HEK293 (cell line): Measurements from ENCODE around the gene WWC1.

Experiments used
- CTCF ChIA-PET: fragments of 350-600 bp; formaldehyde crosslinking; extraction: SDS; loops from one replicate; lab custom pipeline; 2021; ENCODE audit warnings: antibody characterized with exemption; lab: Yijun Ruan, JAX
- POLR2A ChIA-PET: fragments of 300-600 bp; formaldehyde crosslinking; extraction: SDS; loops from one replicate; lab custom pipeline; 2020; ENCODE audit warnings: antibody characterized with exemption, inconsistent platforms; lab: Yijun Ruan, JAX
- H3K27ac ChIP-seq: fragments of 200-500 bp; sonication (Bioruptor generic); 2 replicates; pipeline ENCODE4 v1.5.1; 2014; ENCODE audit warnings: low read depth, low read length, control low read depth, inconsistent platforms; ENCODE audit errors: extremely low read depth
- H3K36me3 ChIP-seq, 2 experiments: fragments of 200-500 bp in 1 of 2; sonication (Bioruptor generic) in 1 of 2; 1 replicate in 1 of 2; 2 replicates in 1 of 2; pipeline ENCODE4 v1.5.1; 2014 to 2017; ENCODE audit warnings: inconsistent platforms in 2 of 2, low read length in 2 of 2; ENCODE audit not compliant: control insufficient read depth in 2 of 2, insufficient read depth in 1 of 2
- H3K4me1 ChIP-seq: fragments of 200-500 bp; sonication (Bioruptor generic); 2 replicates; pipeline ENCODE4 v1.5.1; 2014; ENCODE audit warnings: mild to moderate bottlenecking, low read length, inconsistent platforms; ENCODE audit not compliant: control insufficient read depth, insufficient read depth
- H3K4me3 ChIP-seq: 2 replicates; pipeline ENCODE4 v1.5.1; 2011; ENCODE audit warnings: low read depth, mild to moderate bottlenecking, control low read depth, low read length, moderate library complexity
- H3K9me3 ChIP-seq: fragments of 200-500 bp; sonication (Bioruptor generic); 2 replicates; pipeline ENCODE4 v1.5.1; 2014; ENCODE audit warnings: low read depth, low read length, inconsistent platforms; ENCODE audit not compliant: control insufficient read depth, insufficient read depth
- GLIS2 ChIP-seq: fragments of 450-650 bp; formaldehyde crosslinking; IDR thresholded peaks from 2 replicates; pipeline ENCODE4 v1.5.1; 2016; ENCODE audit warnings: missing biosample characterization, missing genetic modification characterization
- HOXD13 ChIP-seq: sonication (generic); formaldehyde crosslinking; IDR thresholded peaks from 2 replicates; pipeline ENCODE4 v1.8.0; 2022; ENCODE audit warnings: missing genetic modification reagents, borderline replicate concordance
- SP7 ChIP-seq: fragments of 450-650 bp; formaldehyde crosslinking; IDR thresholded peaks from 2 replicates; pipeline ENCODE4 v1.5.1; 2016; ENCODE audit warnings: missing biosample characterization, missing genetic modification characterization
- ZBTB7A ChIP-seq: fragments of 450-650 bp; formaldehyde crosslinking; IDR thresholded peaks from 2 replicates; pipeline ENCODE4 v1.5.1; 2016; ENCODE audit warnings: low read depth, missing biosample characterization, missing genetic modification characterization
- ZFP37 ChIP-seq: fragments of 450-650 bp; formaldehyde crosslinking; IDR thresholded peaks from 2 replicates; pipeline ENCODE4 v1.5.1; 2016; ENCODE audit warnings: missing biosample characterization, missing genetic modification characterization
- ZNF174 ChIP-seq: fragments of 450-650 bp; formaldehyde crosslinking; IDR thresholded peaks from 2 replicates; pipeline ENCODE4 v1.5.0; 2017; ENCODE audit warnings: missing biosample characterization, mild to moderate bottlenecking, missing genetic modification characterization
- ZNF214 ChIP-seq: fragments of 450-650 bp; formaldehyde crosslinking; IDR thresholded peaks from 2 replicates; pipeline ENCODE4 v1.5.1; 2017; ENCODE audit warnings: missing biosample characterization, mild to moderate bottlenecking, missing genetic modification characterization, borderline replicate concordance
- ZNF433 ChIP-seq: fragments of 450-650 bp; formaldehyde crosslinking; IDR thresholded peaks from 2 replicates; pipeline ENCODE4 v1.5.1; 2016; ENCODE audit warnings: missing biosample characterization, missing genetic modification characterization, low read depth
- ZNF530 ChIP-seq: fragments of 450-650 bp; formaldehyde crosslinking; IDR thresholded peaks from 2 replicates; pipeline ENCODE4 v1.5.1; 2016; ENCODE audit warnings: low read depth, missing biosample characterization, missing genetic modification characterization
- ZNF544 ChIP-seq: fragments of 450-650 bp; formaldehyde crosslinking; IDR thresholded peaks from 2 replicates; pipeline ENCODE4 v1.5.0; 2017; ENCODE audit warnings: missing biosample characterization, missing genetic modification characterization
- ZNF561 ChIP-seq: fragments of 450-650 bp; IDR thresholded peaks from 2 replicates; pipeline ENCODE4 v1.5.1; 2018; ENCODE audit warnings: missing biosample characterization, missing genetic modification characterization, borderline replicate concordance
- ZNF670 ChIP-seq: fragments of 450-650 bp; formaldehyde crosslinking; IDR thresholded peaks from 2 replicates; pipeline ENCODE4 v1.5.1; 2016; ENCODE audit warnings: missing biosample characterization, missing genetic modification characterization, low read depth
- ZNF792 ChIP-seq: fragments of 450-650 bp; formaldehyde crosslinking; IDR thresholded peaks from 2 replicates; pipeline ENCODE4 v1.5.1; 2016; ENCODE audit warnings: missing biosample characterization, missing genetic modification characterization
- TF ChIP-seq, protein P1 (sequence below): fragments of 450-650 bp; formaldehyde crosslinking; IDR thresholded peaks from 2 replicates; pipeline ENCODE4 v1.5.1; 2016; ENCODE audit warnings: missing biosample characterization, missing genetic modification characterization
- TF ChIP-seq, protein P2 (sequence below): fragments of 450-650 bp; formaldehyde crosslinking; IDR thresholded peaks from 2 replicates; pipeline ENCODE4 v1.5.1; 2016; ENCODE audit warnings: missing biosample characterization, missing genetic modification characterization
- TF ChIP-seq, protein P3 (sequence below): sonication (generic); formaldehyde crosslinking; IDR thresholded peaks from 2 replicates; pipeline ENCODE4 v1.8.1; 2022; ENCODE audit warnings: mild to moderate bottlenecking, moderate library complexity, missing genetic modification reagents
- TF ChIP-seq, protein P4 (sequence below): fragments of 450-650 bp; formaldehyde crosslinking; IDR thresholded peaks from 2 replicates; pipeline ENCODE4 v1.5.1; 2016; ENCODE audit warnings: missing biosample characterization, missing genetic modification characterization
- TF ChIP-seq, protein P5 (sequence below): fragments of 450-650 bp; formaldehyde crosslinking; IDR thresholded peaks from 2 replicates; pipeline ENCODE4 v1.5.1; 2016; ENCODE audit warnings: missing biosample characterization, missing genetic modification characterization

Gene WWC1

DNA sequence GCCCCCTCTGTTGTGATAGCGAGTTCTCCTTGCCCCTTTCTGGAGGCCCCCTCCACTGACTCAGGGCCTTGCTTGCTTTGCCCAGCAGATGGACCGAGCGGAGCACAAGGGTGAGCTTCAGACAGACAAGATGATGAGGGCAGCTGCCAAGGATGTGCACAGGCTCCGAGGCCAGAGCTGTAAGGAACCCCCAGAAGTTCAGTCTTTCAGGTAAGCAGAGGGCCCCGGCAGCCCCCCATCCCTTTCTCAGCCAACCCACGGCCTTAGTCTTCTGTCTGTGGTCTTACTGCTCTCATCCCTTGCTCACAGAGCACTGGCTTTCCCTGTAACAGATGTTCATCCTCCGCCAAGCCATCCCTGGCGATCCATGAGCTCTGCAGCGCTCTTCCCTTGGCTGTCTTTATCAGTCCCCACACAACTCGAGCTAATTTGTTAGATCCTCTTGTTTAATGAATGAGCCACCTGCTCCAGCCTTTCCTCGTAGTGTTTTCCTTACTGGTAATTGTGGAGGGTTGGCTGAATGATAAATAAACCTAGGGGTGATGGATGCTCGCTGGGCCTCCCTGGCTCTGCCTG is 176.4 kb downstream of the WWC1 start (continued):
- TF ChIP-seq, protein P1, sequence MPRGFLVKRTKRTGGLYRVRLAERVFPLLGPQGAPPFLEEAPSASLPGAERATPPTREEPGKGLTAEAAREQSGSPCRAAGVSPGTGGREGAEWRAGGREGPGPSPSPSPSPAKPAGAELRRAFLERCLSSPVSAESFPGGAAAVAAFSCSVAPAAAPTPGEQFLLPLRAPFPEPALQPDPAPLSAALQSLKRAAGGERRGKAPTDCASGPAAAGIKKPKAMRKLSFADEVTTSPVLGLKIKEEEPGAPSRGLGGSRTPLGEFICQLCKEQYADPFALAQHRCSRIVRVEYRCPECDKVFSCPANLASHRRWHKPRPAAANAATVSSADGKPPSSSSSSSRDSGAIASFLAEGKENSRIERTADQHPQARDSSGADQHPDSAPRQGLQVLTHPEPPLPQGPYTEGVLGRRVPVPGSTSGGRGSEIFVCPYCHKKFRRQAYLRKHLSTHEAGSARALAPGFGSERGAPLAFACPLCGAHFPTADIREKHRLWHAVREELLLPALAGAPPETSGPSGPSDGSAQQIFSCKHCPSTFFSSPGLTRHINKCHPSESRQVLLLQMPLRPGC (tag by site-specific recombination): no peak

DNA sequence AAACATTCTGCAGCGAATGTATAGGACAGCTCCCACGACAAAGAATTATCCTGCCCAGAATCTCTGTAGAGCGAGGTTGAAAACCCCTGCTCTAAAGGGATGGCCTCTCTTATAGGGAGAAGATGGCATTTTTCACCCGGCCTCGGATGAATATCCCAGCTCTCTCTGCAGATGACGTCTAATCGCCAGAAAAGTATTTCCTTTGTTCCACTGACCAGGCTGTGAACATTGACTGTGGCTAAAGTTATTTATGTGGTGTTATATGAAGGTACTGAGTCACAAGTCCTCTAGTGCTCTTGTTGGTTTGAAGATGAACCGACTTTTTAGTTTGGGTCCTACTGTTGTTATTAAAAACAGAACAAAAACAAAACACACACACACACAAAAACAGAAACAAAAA is 177.4 kb downstream of the WWC1 start:
- CTCF ChIA-PET: no interaction called here
- TF ChIP-seq ZNF544 (no peak), ZBTB7A (no peak), ZNF561 (tag by site-specific recombination) (no peak), ZNF792 (tag by site-specific recombination) (no peak)
- Histone ChIP-seq H3K9me3 (no peaks in the 10 kb centered on the region), H3K4me1 (no peaks in the 10 kb centered on the region), H3K4me3 (no peak overlapping the region), H3K36me3 (peaks cover 0 to 36% of the 10 kb centered on the region in 2 experiments; a peak in 2 of 3 replicates), H3K27ac (no peak overlapping the region)
- POLR2A ChIA-PET: no interaction called here

DNA sequence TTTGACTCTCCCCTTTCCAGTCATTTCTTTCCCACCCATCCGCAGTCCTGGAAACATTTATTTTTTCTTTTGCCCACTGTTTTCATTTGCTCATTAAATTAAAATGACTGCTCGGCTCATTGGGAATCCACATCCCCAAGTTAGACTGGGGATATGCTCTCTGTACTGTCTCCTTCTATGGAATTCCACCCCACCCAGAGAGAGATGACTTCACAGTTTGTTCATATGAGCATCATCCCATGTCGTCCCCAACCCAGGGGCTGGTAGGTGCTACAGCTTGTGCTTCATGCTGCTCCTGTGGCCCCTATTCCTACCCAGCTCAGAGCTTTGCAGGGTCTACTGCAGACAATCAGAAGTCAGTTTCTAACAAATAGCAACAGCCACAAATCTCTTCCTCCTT is 178.4 kb downstream of the WWC1 start:
- ChIA-PET CTCF (no interaction called here), POLR2A (no interaction called here)
- peaks cover 0 to 27% of the 10 kb centered on the region in 2 experiments; a peak in 2 of 3 replicates for H3K36me3 ChIP-seq
- no peak for TF ChIP-seq ZNF670 (tag by site-specific recombination)
- H3K4me3 ChIP-seq: no peak overlapping the region
- H3K27ac ChIP-seq: no peak overlapping the region
- no peaks in the 10 kb centered on the region for H3K4me1 ChIP-seq
- no peaks in the 10 kb centered on the region for H3K9me3 ChIP-seq

DNA sequence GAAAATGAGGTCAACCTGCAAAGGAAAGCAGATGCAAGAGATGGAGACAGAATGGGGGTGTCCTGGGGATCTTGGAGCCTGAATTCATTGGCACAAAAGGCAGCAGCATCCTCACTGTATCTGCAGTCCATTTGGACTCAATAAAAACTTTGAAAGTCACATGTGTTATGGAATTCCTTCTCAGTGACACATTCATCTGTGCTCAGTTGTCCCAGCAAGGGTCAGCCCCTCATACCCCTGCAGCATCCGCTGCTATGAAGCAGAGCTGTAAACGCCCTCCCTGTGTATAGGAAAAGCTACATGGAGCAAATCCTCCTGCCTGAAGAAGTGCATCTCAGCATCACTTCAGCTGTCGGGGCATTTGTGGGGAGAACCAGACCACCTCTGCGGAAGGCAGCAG is 180.3 kb downstream of the WWC1 start:
- ChIA-PET CTCF (interaction anchor here (0.9 to 1.5 kb wide), 3 partner anchors 11 to 14 kb away, joined by 3 to 5 read pairs (median 3); partner anchors contain the start of gene RARS1), POLR2A (interaction anchor here (1.1 kb wide), 2 partner anchors 14 to 15 kb away, joined by 3 read pairs; no protein-coding TSS in a partner anchor)
- Histone ChIP-seq H3K27ac (no peak overlapping the region), H3K4me1 (no peaks in the 10 kb centered on the region), H3K9me3 (no peaks in the 10 kb centered on the region), H3K4me3 (no peak overlapping the region), H3K36me3 (peaks cover 0 to 20% of the 10 kb centered on the region in 2 experiments; a peak in 2 of 3 replicates)
- TF ChIP-seq ZNF174 (tag by site-specific recombination) (no peak), HOXD13 (CRISPR knock-in tag) (no peak), ZNF433 (no peak), SP7 (tag by site-specific recombination) (no peak), ZNF530 (tag by site-specific recombination) (no peak), ZFP37 (tag by site-specific recombination) (no peak), ZNF214 (tag by site-specific recombination) (no peak), GLIS2 (tag by site-specific recombination) (no peak)
- TF ChIP-seq, protein P2, sequence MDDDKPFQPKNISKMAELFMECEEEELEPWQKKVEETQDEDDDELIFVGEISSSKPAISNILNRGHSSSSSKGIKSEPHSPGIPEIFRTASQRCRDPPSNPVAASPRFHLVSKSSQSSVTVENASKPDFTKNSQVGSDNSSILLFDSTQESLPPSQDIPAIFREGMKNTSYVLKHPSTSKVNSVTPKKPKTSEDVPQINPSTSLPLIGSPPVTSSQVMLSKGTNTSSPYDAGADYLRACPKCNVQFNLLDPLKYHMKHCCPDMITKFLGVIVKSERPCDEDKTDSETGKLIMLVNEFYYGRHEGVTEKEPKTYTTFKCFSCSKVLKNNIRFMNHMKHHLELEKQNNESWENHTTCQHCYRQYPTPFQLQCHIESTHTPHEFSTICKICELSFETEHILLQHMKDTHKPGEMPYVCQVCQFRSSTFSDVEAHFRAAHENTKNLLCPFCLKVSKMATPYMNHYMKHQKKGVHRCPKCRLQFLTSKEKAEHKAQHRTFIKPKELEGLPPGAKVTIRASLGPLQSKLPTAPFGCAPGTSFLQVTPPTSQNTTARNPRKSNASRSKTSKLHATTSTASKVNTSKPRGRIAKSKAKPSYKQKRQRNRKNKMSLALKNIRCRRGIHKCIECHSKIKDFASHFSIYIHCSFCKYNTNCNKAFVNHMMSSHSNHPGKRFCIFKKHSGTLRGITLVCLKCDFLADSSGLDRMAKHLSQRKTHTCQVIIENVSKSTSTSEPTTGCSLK (tag by site-specific recombination): no peak
- TF ChIP-seq, protein P3, sequence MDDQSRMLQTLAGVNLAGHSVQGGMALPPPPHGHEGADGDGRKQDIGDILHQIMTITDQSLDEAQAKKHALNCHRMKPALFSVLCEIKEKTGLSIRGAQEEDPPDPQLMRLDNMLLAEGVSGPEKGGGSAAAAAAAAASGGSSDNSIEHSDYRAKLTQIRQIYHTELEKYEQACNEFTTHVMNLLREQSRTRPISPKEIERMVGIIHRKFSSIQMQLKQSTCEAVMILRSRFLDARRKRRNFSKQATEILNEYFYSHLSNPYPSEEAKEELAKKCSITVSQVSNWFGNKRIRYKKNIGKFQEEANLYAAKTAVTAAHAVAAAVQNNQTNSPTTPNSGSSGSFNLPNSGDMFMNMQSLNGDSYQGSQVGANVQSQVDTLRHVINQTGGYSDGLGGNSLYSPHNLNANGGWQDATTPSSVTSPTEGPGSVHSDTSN (CRISPR knock-in tag): no peak
- TF ChIP-seq, protein P4, sequence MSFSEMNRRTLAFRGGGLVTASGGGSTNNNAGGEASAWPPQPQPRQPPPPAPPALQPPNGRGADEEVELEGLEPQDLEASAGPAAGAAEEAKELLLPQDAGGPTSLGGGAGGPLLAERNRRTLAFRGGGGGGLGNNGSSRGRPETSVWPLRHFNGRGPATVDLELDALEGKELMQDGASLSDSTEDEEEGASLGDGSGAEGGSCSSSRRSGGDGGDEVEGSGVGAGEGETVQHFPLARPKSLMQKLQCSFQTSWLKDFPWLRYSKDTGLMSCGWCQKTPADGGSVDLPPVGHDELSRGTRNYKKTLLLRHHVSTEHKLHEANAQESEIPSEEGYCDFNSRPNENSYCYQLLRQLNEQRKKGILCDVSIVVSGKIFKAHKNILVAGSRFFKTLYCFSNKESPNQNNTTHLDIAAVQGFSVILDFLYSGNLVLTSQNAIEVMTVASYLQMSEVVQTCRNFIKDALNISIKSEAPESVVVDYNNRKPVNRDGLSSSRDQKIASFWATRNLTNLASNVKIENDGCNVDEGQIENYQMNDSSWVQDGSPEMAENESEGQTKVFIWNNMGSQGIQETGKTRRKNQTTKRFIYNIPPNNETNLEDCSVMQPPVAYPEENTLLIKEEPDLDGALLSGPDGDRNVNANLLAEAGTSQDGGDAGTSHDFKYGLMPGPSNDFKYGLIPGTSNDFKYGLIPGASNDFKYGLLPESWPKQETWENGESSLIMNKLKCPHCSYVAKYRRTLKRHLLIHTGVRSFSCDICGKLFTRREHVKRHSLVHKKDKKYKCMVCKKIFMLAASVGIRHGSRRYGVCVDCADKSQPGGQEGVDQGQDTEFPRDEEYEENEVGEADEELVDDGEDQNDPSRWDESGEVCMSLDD (tag by site-specific recombination): no peak
- TF ChIP-seq, protein P5, sequence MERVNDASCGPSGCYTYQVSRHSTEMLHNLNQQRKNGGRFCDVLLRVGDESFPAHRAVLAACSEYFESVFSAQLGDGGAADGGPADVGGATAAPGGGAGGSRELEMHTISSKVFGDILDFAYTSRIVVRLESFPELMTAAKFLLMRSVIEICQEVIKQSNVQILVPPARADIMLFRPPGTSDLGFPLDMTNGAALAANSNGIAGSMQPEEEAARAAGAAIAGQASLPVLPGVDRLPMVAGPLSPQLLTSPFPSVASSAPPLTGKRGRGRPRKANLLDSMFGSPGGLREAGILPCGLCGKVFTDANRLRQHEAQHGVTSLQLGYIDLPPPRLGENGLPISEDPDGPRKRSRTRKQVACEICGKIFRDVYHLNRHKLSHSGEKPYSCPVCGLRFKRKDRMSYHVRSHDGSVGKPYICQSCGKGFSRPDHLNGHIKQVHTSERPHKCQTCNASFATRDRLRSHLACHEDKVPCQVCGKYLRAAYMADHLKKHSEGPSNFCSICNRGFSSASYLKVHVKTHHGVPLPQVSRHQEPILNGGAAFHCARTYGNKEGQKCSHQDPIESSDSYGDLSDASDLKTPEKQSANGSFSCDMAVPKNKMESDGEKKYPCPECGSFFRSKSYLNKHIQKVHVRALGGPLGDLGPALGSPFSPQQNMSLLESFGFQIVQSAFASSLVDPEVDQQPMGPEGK (tag by site-specific recombination): no peak
